Esophagus squamous epithelium (tissue), 4 donors: ENCODE data around the gene DISP3.

Experiments
- POLR2A ChIP-seq, 4 donors: fragments of 450-650 bp; IDR thresholded peaks; one replicate each; pipeline ENCODE4 v1.6.1; 2017; ENCODE audit warnings: antibody characterized with exemption in 4 of 4, mild to moderate bottlenecking in 4 of 4, moderate library complexity in 3 of 4
- TF ChIP-seq, protein P1 (sequence below), 6 experiments: fragments of 450-650 bp in 4 of 6; fragments of 200-600 bp in 2 of 6; sonication (generic) in 2 of 6; IDR thresholded peaks; one replicate each; pipeline ENCODE4 v1.5.1; 2016 to 2019; ENCODE audit warnings: antibody characterized with exemption in 6 of 6, mild to moderate bottlenecking in 4 of 6, moderate library complexity in 4 of 6

DNA sequence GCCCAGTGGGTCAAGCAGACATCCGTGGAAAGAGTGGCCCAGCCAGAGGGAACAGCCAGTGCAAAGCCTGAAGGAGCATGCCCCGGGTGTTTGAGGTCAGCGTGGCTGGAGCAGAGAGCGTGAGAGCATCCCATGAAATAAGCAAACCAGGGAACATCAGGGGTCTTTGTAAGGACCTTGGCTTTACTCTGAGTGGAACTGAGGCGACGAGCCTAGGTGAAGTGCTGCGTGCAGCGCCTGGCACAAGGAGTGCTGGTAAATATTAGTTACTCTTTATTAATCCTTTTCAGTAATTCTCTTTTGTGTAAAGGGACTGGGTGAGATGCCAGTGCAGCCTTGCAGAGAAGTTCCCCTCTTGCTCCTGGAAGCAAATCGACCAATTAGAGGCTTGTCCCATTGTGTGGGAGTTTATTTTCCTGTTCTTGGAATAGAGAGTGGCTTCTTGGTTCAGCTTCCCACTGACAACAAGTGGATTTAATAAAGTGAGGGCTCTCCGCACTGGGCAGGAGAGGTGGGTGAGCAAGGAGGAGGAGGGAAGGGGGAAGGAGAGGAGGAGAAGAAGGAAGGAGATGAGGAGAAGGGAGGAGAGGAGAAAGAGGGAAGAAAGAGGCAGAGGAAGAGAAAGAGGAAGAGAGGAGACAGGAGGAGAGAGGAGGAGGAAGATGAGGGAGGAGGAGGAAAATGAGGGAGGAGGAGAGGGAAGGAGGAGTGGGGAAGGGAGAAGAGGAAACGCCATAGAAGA lies 37.6 kb upstream of the DISP3 start:
- TF ChIP-seq, protein P1, sequence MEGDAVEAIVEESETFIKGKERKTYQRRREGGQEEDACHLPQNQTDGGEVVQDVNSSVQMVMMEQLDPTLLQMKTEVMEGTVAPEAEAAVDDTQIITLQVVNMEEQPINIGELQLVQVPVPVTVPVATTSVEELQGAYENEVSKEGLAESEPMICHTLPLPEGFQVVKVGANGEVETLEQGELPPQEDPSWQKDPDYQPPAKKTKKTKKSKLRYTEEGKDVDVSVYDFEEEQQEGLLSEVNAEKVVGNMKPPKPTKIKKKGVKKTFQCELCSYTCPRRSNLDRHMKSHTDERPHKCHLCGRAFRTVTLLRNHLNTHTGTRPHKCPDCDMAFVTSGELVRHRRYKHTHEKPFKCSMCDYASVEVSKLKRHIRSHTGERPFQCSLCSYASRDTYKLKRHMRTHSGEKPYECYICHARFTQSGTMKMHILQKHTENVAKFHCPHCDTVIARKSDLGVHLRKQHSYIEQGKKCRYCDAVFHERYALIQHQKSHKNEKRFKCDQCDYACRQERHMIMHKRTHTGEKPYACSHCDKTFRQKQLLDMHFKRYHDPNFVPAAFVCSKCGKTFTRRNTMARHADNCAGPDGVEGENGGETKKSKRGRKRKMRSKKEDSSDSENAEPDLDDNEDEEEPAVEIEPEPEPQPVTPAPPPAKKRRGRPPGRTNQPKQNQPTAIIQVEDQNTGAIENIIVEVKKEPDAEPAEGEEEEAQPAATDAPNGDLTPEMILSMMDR (IDR thresholded peaks at IDR 0.05), result no peak
- no peak for TF ChIP-seq POLR2A (IDR thresholded peaks at IDR 0.05)
